Upper lobe of left lung (tissue), 4 donors: ENCODE results near the gene NPY4R.
"Not testable (repeated sequence)": the region's sequence is repeated elsewhere in the genome, so short reads cannot be mapped to it uniquely, and the experiment has no call there.

ENCODE experiments used
- CTCF ChIP-seq, 6 experiments: fragments of 450-650 bp in 4 of 6; fragments of 200-600 bp in 2 of 6; sonication (generic) in 2 of 6; IDR thresholded peaks; one replicate each; pipeline ENCODE4 v1.5.1; 2016 to 2019; ENCODE audit warnings: antibody characterized with exemption in 6 of 6
- POLR2A ChIP-seq, 4 donors: fragments of 450-650 bp; IDR thresholded peaks; one replicate each; pipeline ENCODE4 v1.5.1; 2016 to 2017; ENCODE audit warnings: antibody characterized with exemption in 4 of 4, mild to moderate bottlenecking in 2 of 4

DNA sequence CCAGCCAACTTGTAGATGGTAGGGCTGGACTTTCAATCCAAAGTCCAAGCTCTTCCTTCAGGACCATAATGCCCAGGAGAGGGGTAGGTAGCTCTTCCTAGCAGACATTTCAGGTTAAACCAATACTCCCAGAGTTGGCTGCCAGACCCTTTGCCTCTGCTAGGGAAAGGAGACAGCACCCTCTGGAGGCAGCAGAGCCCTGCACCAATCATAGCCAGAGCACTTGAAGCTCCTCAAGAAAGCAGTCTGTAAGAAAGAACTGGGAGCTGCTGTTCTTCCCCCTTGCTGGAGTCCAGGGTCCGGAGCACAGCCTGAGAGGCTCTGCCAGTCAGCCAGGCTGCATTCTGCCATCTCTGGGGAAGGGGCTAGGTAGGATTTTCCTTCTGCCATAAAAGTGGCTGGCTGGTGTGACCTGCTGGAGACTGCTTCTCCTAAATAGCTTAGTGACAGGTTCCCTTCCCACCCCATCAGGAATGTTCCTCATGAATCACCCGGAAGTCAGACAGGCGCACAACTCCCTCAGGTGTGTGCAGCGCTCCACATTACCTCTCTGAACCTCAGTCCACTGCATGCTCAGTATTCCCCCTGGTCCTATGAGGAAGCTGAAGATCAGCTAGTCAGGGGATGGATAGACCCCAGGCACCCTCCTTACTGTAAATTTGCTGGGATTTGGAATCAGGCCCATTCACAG is 2.5 kb upstream of the NPY4R start:
- TF ChIP-seq CTCF, POLR2A (IDR thresholded peaks at IDR 0.05): not testable (repeated sequence)
